MM.1S (cell line): Measurements from ENCODE around the gene DPM2.

Experiments
- EZH2phosphoT487 ChIP-seq: fragments of 300-600 bp; sonication (generic); IDR thresholded peaks from 2 replicates; pipeline ENCODE4 v1.6.1; 2018; ENCODE audit warnings: antibody characterized with exemption, low read length
- TF ChIP-seq, protein P1 (sequence below): fragments of 300-600 bp; sonication (generic); IDR thresholded peaks from 2 replicates; pipeline ENCODE4 v1.5.1; 2016; ENCODE audit warnings: antibody characterized with exemption, low read length, mixed read lengths

DNA sequence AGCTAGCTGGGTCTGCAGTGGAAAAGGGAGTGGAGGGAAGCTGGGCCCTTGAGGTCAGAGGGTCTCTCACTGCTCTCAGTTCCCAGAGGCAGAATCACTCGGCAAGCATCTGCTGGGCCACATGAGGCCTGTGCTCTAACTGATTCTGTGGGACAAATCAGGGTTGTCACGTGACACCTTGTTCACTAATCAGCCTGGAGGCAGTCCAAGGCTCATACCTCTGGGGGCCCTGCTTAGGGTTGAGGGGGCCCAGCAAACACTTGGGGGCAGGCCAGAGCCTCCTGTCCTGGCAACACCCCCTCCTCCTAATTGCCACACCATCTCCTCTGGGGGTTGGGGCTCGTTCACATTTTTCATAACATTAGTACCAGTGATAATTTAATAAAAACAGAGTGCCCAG is 9.1 kb upstream of the DPM2 start:
- TF ChIP-seq, protein P1, sequence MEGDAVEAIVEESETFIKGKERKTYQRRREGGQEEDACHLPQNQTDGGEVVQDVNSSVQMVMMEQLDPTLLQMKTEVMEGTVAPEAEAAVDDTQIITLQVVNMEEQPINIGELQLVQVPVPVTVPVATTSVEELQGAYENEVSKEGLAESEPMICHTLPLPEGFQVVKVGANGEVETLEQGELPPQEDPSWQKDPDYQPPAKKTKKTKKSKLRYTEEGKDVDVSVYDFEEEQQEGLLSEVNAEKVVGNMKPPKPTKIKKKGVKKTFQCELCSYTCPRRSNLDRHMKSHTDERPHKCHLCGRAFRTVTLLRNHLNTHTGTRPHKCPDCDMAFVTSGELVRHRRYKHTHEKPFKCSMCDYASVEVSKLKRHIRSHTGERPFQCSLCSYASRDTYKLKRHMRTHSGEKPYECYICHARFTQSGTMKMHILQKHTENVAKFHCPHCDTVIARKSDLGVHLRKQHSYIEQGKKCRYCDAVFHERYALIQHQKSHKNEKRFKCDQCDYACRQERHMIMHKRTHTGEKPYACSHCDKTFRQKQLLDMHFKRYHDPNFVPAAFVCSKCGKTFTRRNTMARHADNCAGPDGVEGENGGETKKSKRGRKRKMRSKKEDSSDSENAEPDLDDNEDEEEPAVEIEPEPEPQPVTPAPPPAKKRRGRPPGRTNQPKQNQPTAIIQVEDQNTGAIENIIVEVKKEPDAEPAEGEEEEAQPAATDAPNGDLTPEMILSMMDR = no peak
- TF ChIP-seq EZH2phosphoT487 = no peak
